AG09309 (cell line): ENCODE results near the gene TAF6.

ENCODE experiments used
- DNase-seq: peaks from one replicate; pipeline ENCODE4 v3.0.0-alpha.2; 2010; ENCODE audit warnings: low read depth
- H3K4me3 ChIP-seq: 2 replicates; pipeline ENCODE4 v1.5.1; 2011; ENCODE audit warnings: mild to moderate bottlenecking, low read depth, low read length, moderate library complexity; ENCODE audit not compliant: control insufficient read depth
- CTCF ChIP-seq: IDR thresholded peaks from 2 replicates; pipeline ENCODE4 v1.5.1; 2011; ENCODE audit warnings: mild to moderate bottlenecking, low read depth, low read length, inconsistent platforms; ENCODE audit not compliant: insufficient read depth, control insufficient read depth; ENCODE audit errors: missing control alignments

The TAF6 gene

DNA sequence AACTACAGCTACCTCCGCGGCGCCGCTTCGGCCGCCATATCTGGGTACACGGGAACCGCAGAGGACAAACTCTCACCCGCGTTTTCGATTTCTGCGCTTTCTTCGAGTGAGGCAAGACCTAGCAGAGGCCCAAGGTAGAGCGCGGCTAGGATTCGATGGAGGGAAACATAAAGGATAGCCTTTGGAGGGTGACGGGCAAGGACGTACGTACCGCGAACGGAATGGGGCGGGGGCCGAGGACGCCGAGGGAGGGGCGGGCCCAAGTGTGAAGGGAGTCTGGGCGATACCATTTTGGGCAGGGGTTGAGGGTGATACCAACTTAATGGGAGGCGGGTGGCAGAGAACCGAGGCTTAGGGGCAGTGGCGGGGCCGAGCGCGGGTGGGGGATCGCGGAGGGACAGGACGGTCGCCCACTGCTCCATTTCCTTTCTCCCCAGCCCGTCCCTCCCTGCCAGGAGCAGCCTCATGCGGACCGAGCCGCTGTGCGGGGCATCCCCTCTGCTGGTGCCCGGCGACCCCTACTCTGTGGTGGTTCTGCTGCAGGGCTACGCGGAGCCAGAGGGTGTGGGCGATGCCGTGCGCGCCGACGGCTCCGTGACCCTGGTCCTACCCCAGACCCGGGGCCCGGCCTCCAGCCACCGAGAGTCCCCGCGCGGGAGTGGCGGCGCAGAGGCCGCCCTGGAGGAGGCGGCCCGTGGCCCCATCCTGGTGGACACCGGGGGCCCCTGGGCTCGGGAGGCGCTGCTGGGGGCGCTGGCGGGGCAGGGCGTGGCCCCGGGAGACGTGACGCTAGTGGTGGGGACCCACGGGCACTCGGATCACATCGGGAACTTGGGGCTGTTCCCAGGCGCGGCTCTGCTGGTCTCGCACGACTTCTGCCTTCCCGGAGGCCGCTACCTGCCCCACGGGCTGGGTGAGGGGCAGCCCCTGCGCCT, 8.0 kb upstream of the TAF6 start, which contains the start of gene MBLAC1:
Gene MBLAC1, plus strand, starts transcription at position 37 of the 935 bp plus-strand sequence. Its CDS starts 429 bp downstream, at position 466.
- TF ChIP-seq CTCF: no peak
- H3K4me3 ChIP-seq: peak within 1 kb of the TSS; percentile 91
- DNase-seq: peak; percentile 79

DNA sequence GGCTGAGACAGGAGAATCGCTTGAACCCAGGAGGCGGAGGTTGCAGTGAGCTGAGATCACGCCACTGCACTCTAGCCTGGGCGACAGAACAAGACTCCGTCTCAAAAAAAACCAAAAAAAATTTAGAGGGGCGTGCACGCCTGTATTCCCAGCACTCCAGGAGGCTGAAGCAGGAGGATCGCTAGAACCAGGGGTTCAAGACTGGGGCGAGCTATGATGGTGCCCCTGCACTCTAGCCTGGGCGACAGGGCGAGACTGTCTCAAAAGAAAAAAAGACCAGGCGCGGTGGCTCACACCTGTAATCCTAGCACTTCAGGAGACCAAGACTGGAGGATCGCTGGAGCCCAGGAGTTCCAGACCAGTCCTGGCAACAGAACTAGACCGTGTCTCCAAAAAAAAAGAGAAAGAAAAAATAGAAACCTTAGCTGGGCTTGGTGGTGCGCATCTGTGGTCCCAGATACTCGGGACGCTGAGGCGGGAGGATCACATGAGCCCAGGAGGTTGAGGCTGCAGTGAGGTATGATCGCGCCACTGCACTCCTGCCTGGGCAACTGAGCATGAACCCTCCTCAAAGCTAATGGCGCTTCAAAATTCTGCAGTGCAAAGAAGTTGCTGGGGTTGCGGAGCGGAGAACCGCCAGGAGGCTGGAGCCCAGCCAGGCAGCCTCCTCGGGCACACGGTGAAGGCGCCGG, 7.2 kb upstream of the TAF6 start:
- no peak for DNase-seq

GRCh38 chr7:100124301-100125230, 5.4 kb upstream of the TAF6 start:
- no peak overlapping the region for H3K4me3 ChIP-seq
- no peak for TF ChIP-seq CTCF
- DNase-seq: no peak

More for the DNA sequence above, 7.2 kb upstream of the TAF6 start:
- peak overlapping the region; percentile 91 for H3K4me3 ChIP-seq
- TF ChIP-seq CTCF: no peak

DNA sequence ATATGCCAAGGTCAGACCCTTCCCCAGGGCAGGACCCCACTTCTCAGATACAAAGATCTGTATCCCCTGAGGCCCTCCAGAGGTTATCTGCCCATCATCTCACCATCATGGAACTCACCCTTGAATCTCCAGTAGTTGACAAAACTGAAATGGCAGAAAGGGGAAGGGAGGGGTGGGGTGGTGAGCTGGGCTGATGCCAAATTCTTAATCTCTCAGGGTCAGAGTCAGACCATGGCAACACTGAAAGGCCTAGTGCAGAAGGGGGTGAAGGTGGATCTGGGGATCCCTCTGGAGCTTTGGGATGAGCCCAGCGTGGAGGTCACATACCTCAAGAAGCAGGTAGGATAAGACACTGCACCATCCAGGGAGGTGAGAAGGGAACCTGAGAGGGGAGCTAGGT, 3.4 kb upstream of the TAF6 start:
- TF ChIP-seq CTCF: no peak
- DNase-seq: no peak
- no peak overlapping the region for H3K4me3 ChIP-seq

- no peak for TF ChIP-seq CTCF
- H3K4me3 ChIP-seq: no peak overlapping the region
- no peak for DNase-seq
Observed at GRCh38 chr7:100122067-100122466, 2.9 kb upstream of the TAF6 start.

DNA sequence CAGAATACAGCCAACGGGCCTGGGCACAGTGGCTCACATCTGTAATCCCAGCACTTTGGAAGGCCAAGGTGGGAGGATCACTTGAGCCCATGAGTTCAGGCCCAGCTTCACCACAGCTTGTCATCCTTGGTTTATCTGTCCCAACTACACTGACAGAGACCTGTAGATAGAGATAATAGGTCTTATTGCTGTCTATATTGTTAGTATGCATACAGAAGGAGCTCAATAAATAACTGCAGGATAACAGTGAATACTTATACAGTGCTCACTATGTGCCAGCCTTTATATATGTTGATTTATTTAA, 1.5 kb upstream of the TAF6 start:
- DNase-seq: no peak
- peak overlapping the region; percentile 98 for H3K4me3 ChIP-seq
- TF ChIP-seq CTCF: no peak
